ENCODE results near the gene FAM13B. TPM values are rescaled to one million over a fixed set of nuclear protein-coding genes. Genes with fewer than 3 reads are reported as not detected.
A peak's percentile ranks its signal among the peaks of the same experiment; 100 is the strongest.
"Not testable (repeated sequence)": the region's sequence is repeated elsewhere in the genome, so short reads cannot be mapped to it uniquely, and the experiment has no call there.

FAM13B gene
- total RNA-seq (ENCODE audit: unreplicated experiment) = 31.4 TPM
- long read RNA-seq, partial matches to known transcripts = 1 of 5 reads
- long read RNA-seq, other reads (novel, unspliced or antisense) = 1 of 5 reads

DNA sequence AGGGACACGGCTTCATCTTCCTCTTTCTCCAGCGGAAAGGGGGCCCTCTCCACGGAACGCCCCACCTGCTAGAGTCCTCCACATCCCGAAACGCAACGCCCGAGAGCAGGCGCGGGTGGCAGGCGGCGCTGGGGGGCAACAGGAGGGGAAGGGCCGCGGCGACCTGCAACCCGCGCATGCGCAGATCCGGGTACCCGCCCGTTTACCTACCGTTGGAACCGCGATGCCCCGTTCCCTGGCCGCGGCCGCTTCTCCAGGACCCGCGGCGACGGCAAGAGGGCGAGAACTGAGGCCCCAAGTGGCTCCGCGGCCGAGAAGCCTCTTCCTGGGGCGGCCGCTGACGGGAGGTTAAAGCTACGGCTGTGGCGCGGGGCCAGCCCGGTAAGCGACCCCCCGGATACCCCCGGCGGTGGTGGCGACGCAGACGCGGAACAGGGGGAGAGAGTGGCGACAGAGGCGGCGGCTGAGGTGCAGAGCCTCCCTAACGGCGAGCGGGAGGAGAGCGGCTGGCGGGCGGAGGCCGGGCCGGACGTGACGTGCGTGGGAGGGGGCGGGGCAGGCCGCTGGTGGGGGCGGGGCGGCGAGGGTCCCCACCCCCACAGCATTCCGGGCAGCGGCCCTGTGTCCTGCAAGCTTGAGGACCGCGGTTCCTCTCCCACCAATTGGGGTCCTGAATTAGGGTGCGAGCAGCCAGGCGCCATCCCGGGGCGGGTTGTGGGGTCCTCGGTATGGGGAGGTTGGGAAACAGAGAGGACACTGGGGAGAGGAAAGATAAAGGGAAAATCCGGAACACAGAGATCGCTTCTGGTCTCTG, at the start of gene FAM13B:
FAM13B (minus strand) TSS at position 508 of the 814 bp plus-strand sequence. CDS start 13,968 bp downstream, outside the sequence.
- Mint-ChIP-seq H3K27me3 (ENCODE audit: unreplicated experiment) (peaks cover 1% of the 10 kb centered on the region), H3K27ac (ENCODE audit: unreplicated experiment) (peak within 1 kb of the TSS; percentile 87), H3K36me3 (ENCODE audit: unreplicated experiment) (no peaks in the 10 kb centered on the region), H3K4me3 (ENCODE audit: unreplicated experiment) (peak within 1 kb of the TSS; percentile 97), H3K4me1 (ENCODE audit: low read depth, unreplicated experiment) (peaks cover 2% of the 10 kb centered on the region), H3K9me3 (ENCODE audit: unreplicated experiment) (peaks cover 6% of the 10 kb centered on the region)
- peak; percentile 85 for DNase-seq
- TF ChIP-seq, protein P1, sequence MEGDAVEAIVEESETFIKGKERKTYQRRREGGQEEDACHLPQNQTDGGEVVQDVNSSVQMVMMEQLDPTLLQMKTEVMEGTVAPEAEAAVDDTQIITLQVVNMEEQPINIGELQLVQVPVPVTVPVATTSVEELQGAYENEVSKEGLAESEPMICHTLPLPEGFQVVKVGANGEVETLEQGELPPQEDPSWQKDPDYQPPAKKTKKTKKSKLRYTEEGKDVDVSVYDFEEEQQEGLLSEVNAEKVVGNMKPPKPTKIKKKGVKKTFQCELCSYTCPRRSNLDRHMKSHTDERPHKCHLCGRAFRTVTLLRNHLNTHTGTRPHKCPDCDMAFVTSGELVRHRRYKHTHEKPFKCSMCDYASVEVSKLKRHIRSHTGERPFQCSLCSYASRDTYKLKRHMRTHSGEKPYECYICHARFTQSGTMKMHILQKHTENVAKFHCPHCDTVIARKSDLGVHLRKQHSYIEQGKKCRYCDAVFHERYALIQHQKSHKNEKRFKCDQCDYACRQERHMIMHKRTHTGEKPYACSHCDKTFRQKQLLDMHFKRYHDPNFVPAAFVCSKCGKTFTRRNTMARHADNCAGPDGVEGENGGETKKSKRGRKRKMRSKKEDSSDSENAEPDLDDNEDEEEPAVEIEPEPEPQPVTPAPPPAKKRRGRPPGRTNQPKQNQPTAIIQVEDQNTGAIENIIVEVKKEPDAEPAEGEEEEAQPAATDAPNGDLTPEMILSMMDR (IDR thresholded peaks at IDR 0.05; ENCODE audit: partially characterized antibody, unreplicated experiment) = no peak

DNA sequence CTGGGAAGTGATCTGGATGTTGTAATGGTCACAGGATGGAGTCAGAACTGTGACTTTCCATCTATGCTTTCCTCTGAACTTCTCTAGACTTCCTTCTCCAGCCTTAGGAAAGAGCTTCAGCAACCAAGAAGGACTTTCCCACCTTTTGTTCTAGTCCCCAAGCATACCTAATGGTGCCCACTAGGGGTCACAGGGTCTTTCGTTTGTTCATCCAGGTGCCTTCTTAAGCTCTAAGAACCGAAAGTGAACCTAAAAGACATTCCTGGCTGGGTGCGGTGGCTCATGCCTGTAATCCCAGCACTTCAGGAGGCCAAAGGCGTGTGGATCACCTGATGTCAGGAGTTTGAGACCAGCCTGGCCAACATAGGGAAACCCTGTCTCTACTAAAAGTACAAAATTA, 49.2 kb upstream of the FAM13B start:
- DNase-seq = no peak
- TF ChIP-seq, protein P1 (IDR thresholded peaks at IDR 0.05; ENCODE audit: partially characterized antibody, unreplicated experiment) = no peak
- no peak overlapping the region for H3K27ac Mint-ChIP-seq (ENCODE audit: unreplicated experiment)
- H3K9me3 Mint-ChIP-seq (ENCODE audit: unreplicated experiment) = peaks cover 2% of the 10 kb centered on the region
- H3K36me3 Mint-ChIP-seq (ENCODE audit: unreplicated experiment) = no peaks in the 10 kb centered on the region
- no peaks in the 10 kb centered on the region for H3K4me1 Mint-ChIP-seq (ENCODE audit: low read depth, unreplicated experiment)
- H3K4me3 Mint-ChIP-seq (ENCODE audit: unreplicated experiment) = no peak overlapping the region
- peaks cover 4% of the 10 kb centered on the region for H3K27me3 Mint-ChIP-seq (ENCODE audit: unreplicated experiment)

DNA sequence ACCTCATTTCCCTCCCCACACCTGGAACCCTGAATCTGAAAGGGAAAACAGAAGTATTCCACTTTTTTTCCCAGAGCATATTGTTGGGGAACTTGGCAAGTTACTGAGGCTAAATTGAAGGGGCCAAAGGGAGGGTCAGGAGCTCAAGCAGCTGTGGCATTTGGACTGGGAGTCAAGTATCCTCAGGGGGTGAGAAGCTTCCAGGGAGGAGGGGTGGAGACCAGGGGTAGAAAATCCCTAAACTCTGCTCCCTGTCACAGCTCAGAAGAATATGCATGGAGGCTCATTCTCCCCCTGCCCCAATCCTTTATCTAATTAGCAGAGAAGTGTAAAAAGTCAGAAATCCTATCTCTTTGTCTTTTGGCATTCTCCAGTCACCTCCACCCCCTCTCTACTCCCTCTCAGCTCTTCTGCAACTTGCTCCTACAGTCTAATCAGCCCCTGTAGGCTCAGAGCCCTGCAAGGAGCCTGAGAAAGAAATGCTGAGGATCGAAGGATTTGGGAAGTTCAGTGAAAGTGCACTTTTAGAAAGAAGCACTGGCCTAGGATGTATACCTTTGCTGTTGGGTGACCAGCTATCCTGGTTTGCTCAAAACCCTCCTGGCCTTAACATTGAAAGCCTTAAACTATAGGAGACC, 45.2 kb upstream of the FAM13B start:
- Mint-ChIP-seq H3K4me1 (ENCODE audit: low read depth, unreplicated experiment) (no peaks in the 10 kb centered on the region), H3K9me3 (ENCODE audit: unreplicated experiment) (peaks cover 2% of the 10 kb centered on the region), H3K27me3 (ENCODE audit: unreplicated experiment) (peaks cover 1% of the 10 kb centered on the region), H3K27ac (ENCODE audit: unreplicated experiment) (no peak overlapping the region), H3K36me3 (ENCODE audit: unreplicated experiment) (no peaks in the 10 kb centered on the region), H3K4me3 (ENCODE audit: unreplicated experiment) (no peak overlapping the region)
- TF ChIP-seq, protein P1 (IDR thresholded peaks at IDR 0.05; ENCODE audit: partially characterized antibody, unreplicated experiment) = no peak
- no peak for DNase-seq

DNA sequence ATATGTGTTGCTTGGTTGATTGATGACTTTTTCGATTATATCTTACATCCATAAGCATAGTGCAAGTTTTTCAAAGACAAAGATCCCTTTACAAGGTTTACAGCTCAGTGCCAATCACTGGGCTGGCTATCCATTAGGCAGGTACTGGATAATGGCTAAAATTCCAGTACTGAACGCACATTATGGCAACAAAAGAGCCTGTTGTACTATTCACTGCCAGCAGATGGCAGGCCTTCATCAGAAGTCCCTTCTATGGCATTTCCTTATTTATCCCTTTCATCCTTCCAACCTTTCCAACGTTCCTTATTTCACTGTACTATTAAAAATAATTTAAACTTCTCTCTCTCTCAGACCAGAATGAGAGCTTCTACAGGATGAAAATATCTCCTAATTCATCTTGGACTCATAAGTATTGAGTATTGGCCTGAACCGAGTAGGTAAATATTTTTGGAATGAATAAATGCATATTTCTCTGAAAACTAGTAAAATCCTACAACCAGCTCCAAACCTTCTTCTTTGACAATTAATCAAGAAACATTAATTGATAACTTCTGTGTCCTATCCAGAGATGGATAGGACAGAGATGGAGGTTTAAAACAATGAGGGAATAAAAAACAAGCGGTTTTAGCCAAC, 44.3 kb upstream of the FAM13B start:
- Mint-ChIP-seq H3K4me1 (ENCODE audit: low read depth, unreplicated experiment) (no peaks in the 10 kb centered on the region), H3K27me3 (ENCODE audit: unreplicated experiment) (peaks cover 1% of the 10 kb centered on the region), H3K9me3 (ENCODE audit: unreplicated experiment) (peaks cover 2% of the 10 kb centered on the region), H3K27ac (ENCODE audit: unreplicated experiment) (no peak overlapping the region), H3K36me3 (ENCODE audit: unreplicated experiment) (no peaks in the 10 kb centered on the region), H3K4me3 (ENCODE audit: unreplicated experiment) (no peak overlapping the region)
- DNase-seq = peak; percentile 72
- TF ChIP-seq, protein P1 (IDR thresholded peaks at IDR 0.05; ENCODE audit: partially characterized antibody, unreplicated experiment) = peak; percentile 82

DNA sequence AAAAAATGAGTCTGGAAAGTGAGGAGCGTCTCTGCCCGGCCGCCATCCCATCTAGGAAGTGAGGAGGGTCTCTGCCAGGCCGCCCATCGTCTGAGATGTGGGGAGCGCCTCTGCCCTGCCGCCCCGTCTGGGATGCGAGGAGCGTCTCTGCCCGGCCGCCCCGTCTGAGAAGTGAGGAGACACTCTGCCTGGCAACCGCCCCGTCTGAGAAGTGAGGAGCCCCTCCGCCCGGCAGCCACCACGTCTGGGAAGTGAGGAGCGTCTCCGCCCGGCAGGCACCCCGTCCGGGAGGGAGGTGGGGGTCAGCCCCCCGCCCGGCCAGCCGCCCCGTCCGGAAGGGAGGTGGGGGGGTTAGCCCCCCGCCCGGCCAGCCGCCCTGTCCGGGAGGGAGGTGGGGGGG, 37.1 kb upstream of the FAM13B start:
- H3K4me1 Mint-ChIP-seq (ENCODE audit: low read depth, unreplicated experiment); DNase-seq; H3K27me3 Mint-ChIP-seq (ENCODE audit: unreplicated experiment); H3K9me3 Mint-ChIP-seq (ENCODE audit: unreplicated experiment); H3K36me3 Mint-ChIP-seq (ENCODE audit: unreplicated experiment); H3K4me3 Mint-ChIP-seq (ENCODE audit: unreplicated experiment); H3K27ac Mint-ChIP-seq (ENCODE audit: unreplicated experiment): not testable (repeated sequence)
